ENCODE results near the gene SLC8A1.
A peak's percentile ranks its signal among the peaks of the same experiment; 100 is the strongest.

The SLC8A1 gene
- long read RNA-seq, partial matches to known transcripts: 0 of 3 reads
- long read RNA-seq, other reads (novel, unspliced or antisense): 3 of 3 reads

- Histone ChIP-seq H3K27me3 (ENCODE audit: insufficient read depth, poor library complexity, severe bottlenecking) (no peaks in the 10 kb centered on the region), H3K27ac (replicated peaks) (peak within 1 kb of the TSS; percentile 47), H3K4me3 (replicated peaks; ENCODE audit: insufficient read depth, low read length) (peak within 1 kb of the TSS; percentile 73)
- peak; percentile 20 to 40 for DNase-seq (ENCODE audit: low read depth in 1 of 2, low spot score in 1 of 2)
- TF ChIP-seq, protein P1, sequence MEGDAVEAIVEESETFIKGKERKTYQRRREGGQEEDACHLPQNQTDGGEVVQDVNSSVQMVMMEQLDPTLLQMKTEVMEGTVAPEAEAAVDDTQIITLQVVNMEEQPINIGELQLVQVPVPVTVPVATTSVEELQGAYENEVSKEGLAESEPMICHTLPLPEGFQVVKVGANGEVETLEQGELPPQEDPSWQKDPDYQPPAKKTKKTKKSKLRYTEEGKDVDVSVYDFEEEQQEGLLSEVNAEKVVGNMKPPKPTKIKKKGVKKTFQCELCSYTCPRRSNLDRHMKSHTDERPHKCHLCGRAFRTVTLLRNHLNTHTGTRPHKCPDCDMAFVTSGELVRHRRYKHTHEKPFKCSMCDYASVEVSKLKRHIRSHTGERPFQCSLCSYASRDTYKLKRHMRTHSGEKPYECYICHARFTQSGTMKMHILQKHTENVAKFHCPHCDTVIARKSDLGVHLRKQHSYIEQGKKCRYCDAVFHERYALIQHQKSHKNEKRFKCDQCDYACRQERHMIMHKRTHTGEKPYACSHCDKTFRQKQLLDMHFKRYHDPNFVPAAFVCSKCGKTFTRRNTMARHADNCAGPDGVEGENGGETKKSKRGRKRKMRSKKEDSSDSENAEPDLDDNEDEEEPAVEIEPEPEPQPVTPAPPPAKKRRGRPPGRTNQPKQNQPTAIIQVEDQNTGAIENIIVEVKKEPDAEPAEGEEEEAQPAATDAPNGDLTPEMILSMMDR (IDR thresholded peaks at IDR 0.05; ENCODE audit: insufficient read depth, low read length): no peak
- TF ChIP-seq SPI1 (IDR thresholded peaks at IDR 0.05; ENCODE audit: borderline replicate concordance, low read depth): no peak
- no peak for TF ChIP-seq POLR2AphosphoS5 (IDR thresholded peaks at IDR 0.05; ENCODE audit: low read depth)
Measured at GRCh38 chr2:40451918-40452605, at the start of gene SLC8A1. TSS of gene SLC8A1 (minus strand) at chr2:40452090.

DNA sequence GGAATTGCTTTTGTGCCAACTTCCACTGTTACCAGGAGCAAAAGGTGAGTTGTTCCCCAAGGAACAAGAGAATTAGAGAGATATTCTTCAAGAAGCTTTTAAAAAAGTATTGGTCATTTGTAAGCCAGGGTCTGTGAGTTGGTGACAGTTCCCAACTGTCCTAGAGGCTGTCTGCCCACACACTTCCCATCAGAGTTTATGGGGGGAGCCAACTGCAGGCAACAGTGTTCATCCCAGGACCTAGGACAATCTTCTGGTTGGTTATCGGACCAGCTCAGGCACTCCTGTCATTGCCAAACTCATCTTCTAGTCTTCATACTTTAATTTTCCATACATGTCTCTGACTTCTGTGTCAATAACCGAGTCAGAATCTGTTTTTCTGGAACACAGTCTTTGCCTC is 47.5 kb upstream of the SLC8A1 start:
- TF ChIP-seq GABPA (IDR thresholded peaks at IDR 0.05; ENCODE audit: low read depth) (no peak), SPI1 (IDR thresholded peaks at IDR 0.05; ENCODE audit: borderline replicate concordance, low read depth) (no peak)
- TF ChIP-seq, protein P1 (IDR thresholded peaks at IDR 0.05; ENCODE audit: insufficient read depth, low read length): no peak
- H3K4me3 ChIP-seq (replicated peaks; ENCODE audit: insufficient read depth, low read length): no peak overlapping the region
- DNase-seq (ENCODE audit: low read depth in 1 of 2, low spot score in 1 of 2): no peak
- no peaks in the 10 kb centered on the region for H3K27me3 ChIP-seq (ENCODE audit: insufficient read depth, poor library complexity, severe bottlenecking)
- no peak overlapping the region for H3K27ac ChIP-seq (replicated peaks)

GRCh38 chr2:40497251-40497859 is 45.5 kb upstream of the SLC8A1 start:
- no peak for DNase-seq (ENCODE audit: low read depth in 1 of 2, low spot score in 1 of 2)
- TF ChIP-seq REST (IDR thresholded peaks at IDR 0.05; ENCODE audit: insufficient replicate concordance, low read depth) (no peak), GABPA (IDR thresholded peaks at IDR 0.05; ENCODE audit: low read depth) (no peak), SPI1 (IDR thresholded peaks at IDR 0.05; ENCODE audit: borderline replicate concordance, low read depth) (no peak), POLR2AphosphoS5 (IDR thresholded peaks at IDR 0.05; ENCODE audit: low read depth) (no peak)
- TF ChIP-seq, protein P1 (IDR thresholded peaks at IDR 0.05; ENCODE audit: insufficient read depth, low read length): no peak
- no peak overlapping the region for H3K4me3 ChIP-seq (replicated peaks; ENCODE audit: insufficient read depth, low read length)
- no peak overlapping the region for H3K27ac ChIP-seq (replicated peaks)
- H3K27me3 ChIP-seq (ENCODE audit: insufficient read depth, poor library complexity, severe bottlenecking): no peaks in the 10 kb centered on the region

- H3K4me3 ChIP-seq (replicated peaks; ENCODE audit: insufficient read depth, low read length): no peak overlapping the region
- peak overlapping the region; percentile 77 for H3K27ac ChIP-seq (replicated peaks)
- no peak for DNase-seq (ENCODE audit: low read depth in 1 of 2, low spot score in 1 of 2)
Measured at GRCh38 chr2:40489678-40489960, 37.7 kb upstream of the SLC8A1 start.

More at GRCh38 chr2:40489678-40489960, 37.7 kb upstream of the SLC8A1 start:
- no peak for TF ChIP-seq POLR2AphosphoS5 (IDR thresholded peaks at IDR 0.05; ENCODE audit: low read depth)
- TF ChIP-seq REST (IDR thresholded peaks at IDR 0.05; ENCODE audit: insufficient replicate concordance, low read depth): no peak
- TF ChIP-seq, protein P1 (IDR thresholded peaks at IDR 0.05; ENCODE audit: insufficient read depth, low read length): no peak
- TF ChIP-seq GABPA (IDR thresholded peaks at IDR 0.05; ENCODE audit: low read depth): no peak
- no peak for TF ChIP-seq SPI1 (IDR thresholded peaks at IDR 0.05; ENCODE audit: borderline replicate concordance, low read depth)
- no peaks in the 10 kb centered on the region for H3K27me3 ChIP-seq (ENCODE audit: insufficient read depth, poor library complexity, severe bottlenecking)

Measured in HL-60 (cell line).